Right atrium auricular region (tissue), 2 donors: ENCODE results near the gene NEK8. TPM values are rescaled to one million over a fixed set of nuclear protein-coding genes. Genes with fewer than 3 reads are reported as not detected.

ENCODE experiments used
- DNase-seq: peaks from one replicate; pipeline ENCODE4 v3.0.0-alpha.2; 2019; ENCODE audit warnings: low spot score
- H3K27ac ChIP-seq, 2 donors: fragments of 200-600 bp; sonication (generic); 1 replicate in 1 of 2; 2 replicates in 1 of 2; pipeline ENCODE4 v1.5.1; 2016 to 2019
- H3K27me3 ChIP-seq, 2 donors: fragments of 200-600 bp; sonication (generic); one replicate each; pipeline versions ENCODE4 v1.5.1 to v1.6.0; 2017 to 2019
- H3K36me3 ChIP-seq: fragments of 200-600 bp; sonication (generic); one replicate; pipeline ENCODE4 v1.5.1; 2016
- H3K4me1 ChIP-seq, 2 donors: fragments of 200-600 bp; sonication (generic); one replicate each; pipeline versions ENCODE4 v1.5.1 to v1.6.0; 2017 to 2019
- H3K4me3 ChIP-seq, 2 donors: fragments of 200-600 bp; sonication (generic); 1 replicate in 1 of 2; 2 replicates in 1 of 2; pipeline ENCODE4 v1.5.1; 2017 to 2019; ENCODE audit warnings: mild to moderate bottlenecking in 1 of 2, moderate library complexity in 1 of 2
- H3K9me3 ChIP-seq, 2 donors: fragments of 200-600 bp; sonication (generic); one replicate each; pipeline ENCODE4 v1.5.1; 2019
- total RNA-seq, 2 donors: library from RNA; depleted of rRNA; stranded (reverse); fragments of >200 nt; gene quantifications; one replicate each; pipeline ENCODE4 v1.1.0, GENCODE V29; 2016
- TF ChIP-seq, protein P1 (sequence below), 2 donors: fragments of 200-600 bp; sonication (generic); IDR thresholded peaks; one replicate each; pipeline ENCODE4 v1.5.1; 2019; ENCODE audit warnings: antibody characterized with exemption in 2 of 2

Gene NEK8
- total RNA-seq, 2 donors from 2014 or later, result 1.0 to 1.1 TPM

DNA sequence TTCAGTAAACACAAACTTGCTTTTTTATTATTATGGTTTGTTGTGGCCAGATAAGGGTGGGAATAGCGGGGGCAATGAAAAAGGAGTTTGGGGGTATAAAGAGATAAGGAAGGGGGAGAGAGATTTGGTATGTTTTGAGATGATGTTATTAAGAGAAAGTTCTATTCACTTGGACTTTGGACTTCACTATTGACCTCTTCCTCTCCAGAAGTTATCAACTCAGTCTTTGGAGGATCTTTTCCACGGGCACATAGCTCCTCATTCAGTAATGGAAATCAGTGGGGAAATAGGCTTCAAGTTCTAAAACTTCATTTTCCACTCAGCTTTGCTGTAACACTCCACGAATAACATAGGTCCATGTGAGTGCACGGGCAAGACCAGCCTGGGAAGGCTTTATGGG lies 40.1 kb upstream of the NEK8 start:
- H3K27ac ChIP-seq, result no peak overlapping the region
- peaks cover 98% of the 10 kb centered on the region for H3K36me3 ChIP-seq
- TF ChIP-seq, protein P1, sequence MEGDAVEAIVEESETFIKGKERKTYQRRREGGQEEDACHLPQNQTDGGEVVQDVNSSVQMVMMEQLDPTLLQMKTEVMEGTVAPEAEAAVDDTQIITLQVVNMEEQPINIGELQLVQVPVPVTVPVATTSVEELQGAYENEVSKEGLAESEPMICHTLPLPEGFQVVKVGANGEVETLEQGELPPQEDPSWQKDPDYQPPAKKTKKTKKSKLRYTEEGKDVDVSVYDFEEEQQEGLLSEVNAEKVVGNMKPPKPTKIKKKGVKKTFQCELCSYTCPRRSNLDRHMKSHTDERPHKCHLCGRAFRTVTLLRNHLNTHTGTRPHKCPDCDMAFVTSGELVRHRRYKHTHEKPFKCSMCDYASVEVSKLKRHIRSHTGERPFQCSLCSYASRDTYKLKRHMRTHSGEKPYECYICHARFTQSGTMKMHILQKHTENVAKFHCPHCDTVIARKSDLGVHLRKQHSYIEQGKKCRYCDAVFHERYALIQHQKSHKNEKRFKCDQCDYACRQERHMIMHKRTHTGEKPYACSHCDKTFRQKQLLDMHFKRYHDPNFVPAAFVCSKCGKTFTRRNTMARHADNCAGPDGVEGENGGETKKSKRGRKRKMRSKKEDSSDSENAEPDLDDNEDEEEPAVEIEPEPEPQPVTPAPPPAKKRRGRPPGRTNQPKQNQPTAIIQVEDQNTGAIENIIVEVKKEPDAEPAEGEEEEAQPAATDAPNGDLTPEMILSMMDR (IDR thresholded peaks at IDR 0.05), result no peak
- no peak overlapping the region for H3K4me3 ChIP-seq
- no peaks in the 10 kb centered on the region for H3K4me1 ChIP-seq
- H3K27me3 ChIP-seq, result no peaks in the 10 kb centered on the region
- H3K9me3 ChIP-seq, result no peaks in the 10 kb centered on the region
- no peak for DNase-seq

DNA sequence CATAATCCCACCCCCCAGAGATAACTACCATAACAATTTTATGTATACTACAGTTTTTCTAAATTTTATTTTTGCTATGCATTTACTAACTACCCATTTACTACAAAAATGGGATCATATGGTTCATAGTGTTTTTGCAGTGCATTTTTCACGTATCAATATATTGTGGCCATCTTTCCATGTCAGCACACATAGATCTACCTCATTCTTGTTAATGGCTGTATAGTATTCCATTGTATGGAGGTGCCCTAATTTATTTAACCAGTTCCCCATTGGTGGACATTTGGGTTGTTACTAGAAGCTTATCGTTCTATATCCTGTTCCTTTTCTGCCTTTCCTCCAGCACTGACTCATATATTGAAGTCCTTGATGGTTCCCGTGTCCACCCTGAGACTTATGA lies 39.6 kb upstream of the NEK8 start:
- Histone ChIP-seq H3K9me3 (no peaks in the 10 kb centered on the region), H3K4me1 (no peaks in the 10 kb centered on the region), H3K4me3 (no peak overlapping the region), H3K27ac (no peak overlapping the region), H3K27me3 (no peaks in the 10 kb centered on the region), H3K36me3 (peaks cover 98% of the 10 kb centered on the region)
- DNase-seq, result no peak
- TF ChIP-seq, protein P1 (IDR thresholded peaks at IDR 0.05), result no peak

DNA sequence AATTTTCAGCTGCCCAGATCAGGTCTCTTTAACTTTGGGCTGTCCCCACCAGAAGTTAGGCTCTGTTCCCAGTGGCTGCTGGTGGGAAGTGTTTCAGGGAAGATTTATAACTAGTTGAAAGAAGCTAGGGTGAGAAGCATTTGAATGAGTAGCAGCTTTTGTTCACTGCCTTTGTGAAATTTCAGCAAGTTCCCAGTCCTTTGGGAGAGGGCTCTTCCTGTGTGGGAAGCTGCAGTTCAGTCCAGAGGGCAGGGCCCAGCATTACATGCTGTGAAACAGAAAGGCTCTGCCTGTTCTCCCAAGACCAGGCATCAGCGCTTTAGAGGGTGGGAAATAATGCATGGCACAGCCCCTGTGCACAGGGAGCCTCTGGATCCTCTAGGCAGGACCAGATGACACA lies 34.7 kb upstream of the NEK8 start:
- Histone ChIP-seq H3K4me1 (no peaks in the 10 kb centered on the region), H3K4me3 (no peak overlapping the region), H3K27me3 (no peaks in the 10 kb centered on the region), H3K9me3 (no peaks in the 10 kb centered on the region), H3K27ac (no peak overlapping the region), H3K36me3 (peaks cover 97% of the 10 kb centered on the region)
- DNase-seq, result no peak
- TF ChIP-seq, protein P1 (IDR thresholded peaks at IDR 0.05), result no peak

DNA sequence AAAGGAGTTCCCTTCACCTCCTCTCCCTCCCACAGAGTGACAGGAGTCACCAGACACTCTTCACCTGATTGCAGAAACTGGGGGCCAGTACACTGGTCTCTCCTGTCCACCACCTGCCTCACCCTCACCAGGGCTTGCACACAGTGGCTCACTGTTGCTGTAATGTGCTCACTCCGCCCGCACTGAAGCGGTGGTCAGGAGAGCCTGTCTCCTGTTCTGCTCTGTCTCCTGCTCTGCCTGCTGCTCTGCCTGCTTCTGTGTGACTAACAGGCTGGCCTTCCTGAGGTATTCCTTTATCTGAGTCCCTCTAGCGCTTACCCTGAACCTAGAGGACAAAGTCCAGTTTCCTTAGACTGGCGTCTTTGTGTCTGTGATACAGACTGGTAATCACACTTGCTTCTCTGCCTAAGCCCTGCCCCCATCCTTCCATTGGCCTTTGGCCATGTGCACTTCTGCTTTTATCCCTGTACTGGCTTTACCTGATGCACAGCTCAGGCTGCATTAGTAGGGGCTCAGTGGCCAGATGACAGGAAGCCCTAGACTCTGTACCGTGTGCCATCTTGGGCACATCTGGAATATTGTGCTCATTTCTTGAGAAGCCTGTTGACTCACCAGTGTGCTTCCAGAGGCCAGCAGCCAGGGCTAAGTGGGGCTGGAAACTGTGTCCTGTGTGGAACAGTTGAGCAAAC lies 30.2 kb upstream of the NEK8 start:
- Histone ChIP-seq H3K27me3 (no peaks in the 10 kb centered on the region), H3K9me3 (no peaks in the 10 kb centered on the region), H3K4me1 (no peaks in the 10 kb centered on the region), H3K27ac (no peak overlapping the region), H3K4me3 (no peak overlapping the region), H3K36me3 (peaks cover 99% of the 10 kb centered on the region)
- no peak for DNase-seq
- TF ChIP-seq, protein P1 (IDR thresholded peaks at IDR 0.05), result no peak

DNA sequence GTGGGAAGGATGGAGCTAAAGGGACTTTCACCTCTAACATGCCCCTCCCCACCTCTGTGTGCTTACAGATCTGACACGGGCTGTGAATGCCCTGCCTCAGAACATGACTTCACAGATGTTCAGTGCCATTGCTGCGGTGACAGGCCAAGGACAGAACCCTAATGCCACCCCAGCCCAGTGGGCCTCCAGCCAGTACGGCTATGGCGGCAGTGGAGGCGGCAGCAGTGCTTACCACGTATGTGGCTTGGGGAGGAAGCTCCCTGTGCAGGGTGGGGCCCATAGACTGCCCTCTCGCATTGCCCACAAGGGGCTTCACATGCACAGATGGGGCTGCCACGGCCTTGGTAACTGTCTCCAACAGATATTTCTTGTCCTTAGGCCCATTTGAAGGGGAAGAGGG lies 28.3 kb upstream of the NEK8 start:
- H3K36me3 ChIP-seq, result peaks cover 82% of the 10 kb centered on the region
- no peak for DNase-seq
- H3K4me1 ChIP-seq, result no peaks in the 10 kb centered on the region
- H3K27me3 ChIP-seq, result no peaks in the 10 kb centered on the region
- TF ChIP-seq, protein P1 (IDR thresholded peaks at IDR 0.05), result no peak
- no peak overlapping the region for H3K4me3 ChIP-seq
- H3K27ac ChIP-seq, result no peak overlapping the region
- no peaks in the 10 kb centered on the region for H3K9me3 ChIP-seq
